Mesendoderm (in vitro differentiated cells): ENCODE data around the gene HMCN1.
"Not testable (repeated sequence)": the region's sequence is repeated elsewhere in the genome, so short reads cannot be mapped to it uniquely, and the experiment has no call there.

Source experiments
- DNase-seq: peaks from one replicate; pipeline ENCODE4 v3.0.0; 2013
- H2AK5ac ChIP-seq: 2 replicates; pipeline ENCODE4 v1.6.1; 2013; ENCODE audit warnings: low read length, inconsistent platforms
- H2BK120ac ChIP-seq: 2 replicates; pipeline ENCODE4 v1.6.1; 2013; ENCODE audit warnings: low read depth, mild to moderate bottlenecking, low read length, moderate library complexity, mixed read lengths
- H2BK15ac ChIP-seq: replicated peaks from 2 replicates; pipeline ENCODE4 v1.6.1; 2013; ENCODE audit warnings: low read depth, mild to moderate bottlenecking, moderate library complexity
- H2BK5ac ChIP-seq: 2 replicates; pipeline ENCODE4 v1.6.1; 2013; ENCODE audit warnings: low read length, inconsistent platforms
- H3K18ac ChIP-seq: 2 replicates; pipeline ENCODE4 v1.6.1; 2013; ENCODE audit warnings: mild to moderate bottlenecking, low read length, mixed read lengths
- H3K23ac ChIP-seq: one replicate; pipeline ENCODE4 v1.6.1; 2013; ENCODE audit warnings: low read length
- H3K27ac ChIP-seq: 2 replicates; pipeline ENCODE4 v1.5.1; 2013; ENCODE audit warnings: low read depth, mild to moderate bottlenecking, inconsistent platforms, low read length, moderate library complexity
- H3K27me3 ChIP-seq: 2 replicates; pipeline ENCODE4 v1.6.1; 2013; ENCODE audit warnings: low read length, control low read depth, mild to moderate bottlenecking, inconsistent platforms; ENCODE audit not compliant: insufficient read depth, poor library complexity
- H3K36me3 ChIP-seq: 2 replicates; pipeline ENCODE4 v1.6.1; 2013; ENCODE audit warnings: low read length, inconsistent platforms; ENCODE audit not compliant: control insufficient read depth, insufficient read depth
- H3K4ac ChIP-seq: one replicate; pipeline ENCODE4 v1.6.1; 2013; ENCODE audit warnings: low read depth, mild to moderate bottlenecking, low read length, moderate library complexity
- H3K4me1 ChIP-seq: 2 replicates; pipeline ENCODE4 v1.6.1; 2013; ENCODE audit warnings: low read depth, low read length, inconsistent platforms; ENCODE audit not compliant: control insufficient read depth
- H3K4me2 ChIP-seq: 2 replicates; pipeline ENCODE4 v1.6.1; 2013; ENCODE audit warnings: low read length
- H3K4me3 ChIP-seq: 2 replicates; pipeline ENCODE4 v1.5.1; 2013; ENCODE audit warnings: mild to moderate bottlenecking, low read length
- H3K56ac ChIP-seq: one replicate; pipeline ENCODE4 v1.6.1; 2013; ENCODE audit warnings: low read length
- H3K79me1 ChIP-seq: 2 replicates; pipeline ENCODE4 v1.6.1; 2013; ENCODE audit warnings: low read length, inconsistent platforms
- H3K79me2 ChIP-seq: 2 replicates; pipeline ENCODE4 v1.6.1; 2013; ENCODE audit warnings: mild to moderate bottlenecking, low read length; ENCODE audit not compliant: control insufficient read depth, insufficient read depth
- H3K9ac ChIP-seq: 2 replicates; pipeline ENCODE4 v1.6.1; 2013; ENCODE audit warnings: low read length, inconsistent platforms
- H4K5ac ChIP-seq: one replicate; pipeline ENCODE4 v1.6.1; 2013; ENCODE audit warnings: low read length
- H4K8ac ChIP-seq: one replicate; pipeline ENCODE4 v1.6.1; 2013; ENCODE audit warnings: low read depth, mild to moderate bottlenecking, control low read depth, low read length, moderate library complexity
- WGBS: extraction: QIAGEN DNeasy Blood & Tissue Kit; methylation state at CpG from one replicate; pipeline ENCODE4 v1.1.7; 2013; ENCODE audit warnings: low lambda C conversion rate, missing lambda C conversion rate; ENCODE audit not compliant: insufficient coverage; ENCODE audit errors: extremely low coverage; 5-methylcytosine and 5-hydroxymethylcytosine counted together

Gene HMCN1

GRCh38 chr1:185787238-185787637 is 53.0 kb downstream of the HMCN1 start:
- H3K27ac ChIP-seq: no peak overlapping the region
- H2AK5ac ChIP-seq: no peak overlapping the region
- no peaks in the 10 kb centered on the region for H3K79me2 ChIP-seq
- H3K18ac ChIP-seq: no peak overlapping the region
- H2BK5ac ChIP-seq: no peak overlapping the region
- no peaks in the 10 kb centered on the region for H3K27me3 ChIP-seq
- no peak overlapping the region for H3K56ac ChIP-seq
- no peak overlapping the region for H3K4ac ChIP-seq
- no CpG with 5 or more reads among the region's 2 CpGs for WGBS
- H3K9ac ChIP-seq: no peak overlapping the region
- no peaks in the 10 kb centered on the region for H3K79me1 ChIP-seq
- no peaks in the 10 kb centered on the region for H3K4me1 ChIP-seq
- no peak overlapping the region for H4K8ac ChIP-seq
- H3K23ac ChIP-seq: no peak overlapping the region
- H2BK15ac ChIP-seq: no peak overlapping the region
- no peak overlapping the region for H3K4me2 ChIP-seq
- DNase-seq: no peak
- no peak overlapping the region for H3K4me3 ChIP-seq
- no peak overlapping the region for H2BK120ac ChIP-seq
- H3K36me3 ChIP-seq: no peaks in the 10 kb centered on the region
- H4K5ac ChIP-seq: no peak overlapping the region

GRCh38 chr1:185788386-185788785 is 54.2 kb downstream of the HMCN1 start:
- Histone ChIP-seq H3K56ac (no peak overlapping the region), H4K5ac (no peak overlapping the region), H2BK15ac (no peak overlapping the region), H3K36me3 (no peaks in the 10 kb centered on the region), H3K4me2 (no peak overlapping the region), H2BK120ac (no peak overlapping the region), H2AK5ac (no peak overlapping the region), H3K27ac (no peak overlapping the region), H2BK5ac (no peak overlapping the region), H4K8ac (no peak overlapping the region), H3K4ac (no peak overlapping the region), H3K79me1 (no peaks in the 10 kb centered on the region), H3K79me2 (no peaks in the 10 kb centered on the region), H3K4me3 (no peak overlapping the region), H3K9ac (no peak overlapping the region), H3K23ac (no peak overlapping the region), H3K27me3 (no peaks in the 10 kb centered on the region), H3K4me1 (no peaks in the 10 kb centered on the region), H3K18ac (no peak overlapping the region)
- no peak for DNase-seq
- no CpG with 5 or more reads among the region's 3 CpGs for WGBS

GRCh38 chr1:185789501-185790193 is 55.5 kb downstream of the HMCN1 start:
- Histone ChIP-seq H2BK5ac (no peak overlapping the region), H2AK5ac (no peak overlapping the region), H3K36me3 (no peaks in the 10 kb centered on the region), H2BK15ac (no peak overlapping the region), H3K79me1 (no peaks in the 10 kb centered on the region), H3K9ac (no peak overlapping the region), H3K18ac (no peak overlapping the region), H3K4me3 (no peak overlapping the region), H2BK120ac (no peak overlapping the region), H3K23ac (no peak overlapping the region), H3K79me2 (no peaks in the 10 kb centered on the region), H4K5ac (no peak overlapping the region), H3K27ac (no peak overlapping the region), H3K4me1 (no peaks in the 10 kb centered on the region), H3K4me2 (no peak overlapping the region), H3K27me3 (no peaks in the 10 kb centered on the region), H4K8ac (no peak overlapping the region), H3K4ac (no peak overlapping the region), H3K56ac (no peak overlapping the region)
- peak; percentile 85 for DNase-seq
- no CpG with 5 or more reads among the region's 2 CpGs for WGBS

- no peak overlapping the region for H3K23ac ChIP-seq
- no peaks in the 10 kb centered on the region for H3K79me1 ChIP-seq
- no peak overlapping the region for H4K5ac ChIP-seq
- no peak overlapping the region for H3K4me3 ChIP-seq
- H3K27me3 ChIP-seq: no peaks in the 10 kb centered on the region
- H2AK5ac ChIP-seq: no peak overlapping the region
- 100% methylated on average over 1 of the region's 2 CpGs for WGBS
- no peaks in the 10 kb centered on the region for H3K79me2 ChIP-seq
- H3K4me1 ChIP-seq: no peaks in the 10 kb centered on the region
- no peak overlapping the region for H3K56ac ChIP-seq
- H2BK15ac ChIP-seq: no peak overlapping the region
- H3K9ac ChIP-seq: no peak overlapping the region
- H3K27ac ChIP-seq: no peak overlapping the region
- DNase-seq: peak; percentile 40
- H4K8ac ChIP-seq: no peak overlapping the region
- no peak overlapping the region for H3K18ac ChIP-seq
- no peak overlapping the region for H3K4ac ChIP-seq
- H2BK120ac ChIP-seq: no peak overlapping the region
- no peak overlapping the region for H3K4me2 ChIP-seq
- H2BK5ac ChIP-seq: no peak overlapping the region
- H3K36me3 ChIP-seq: no peaks in the 10 kb centered on the region
These were observed 56.1 kb downstream of the HMCN1 start for GRCh38 chr1:185790194-185790735.

GRCh38 chr1:185792040-185792439 is 57.8 kb downstream of the HMCN1 start:
- WGBS: no CpG with 5 or more reads among the region's 1 CpG
- no peaks in the 10 kb centered on the region for H3K79me1 ChIP-seq
- no peaks in the 10 kb centered on the region for H3K79me2 ChIP-seq
- no peak overlapping the region for H2AK5ac ChIP-seq
- no peaks in the 10 kb centered on the region for H3K4me1 ChIP-seq
- no peak for DNase-seq
- no peak overlapping the region for H2BK5ac ChIP-seq
- no peak overlapping the region for H3K4me2 ChIP-seq
- no peak overlapping the region for H3K4ac ChIP-seq
- H3K23ac ChIP-seq: no peak overlapping the region
- no peak overlapping the region for H3K9ac ChIP-seq
- no peak overlapping the region for H4K8ac ChIP-seq
- H2BK120ac ChIP-seq: no peak overlapping the region
- no peak overlapping the region for H3K56ac ChIP-seq
- H2BK15ac ChIP-seq: no peak overlapping the region
- no peak overlapping the region for H3K18ac ChIP-seq
- H3K27me3 ChIP-seq: no peaks in the 10 kb centered on the region
- H4K5ac ChIP-seq: no peak overlapping the region
- no peak overlapping the region for H3K27ac ChIP-seq
- no peak overlapping the region for H3K4me3 ChIP-seq
- no peaks in the 10 kb centered on the region for H3K36me3 ChIP-seq

GRCh38 chr1:185794495-185794894 is 60.3 kb downstream of the HMCN1 start:
- H3K4me3 ChIP-seq, H3K18ac ChIP-seq, H4K5ac ChIP-seq, H2BK15ac ChIP-seq, H2BK5ac ChIP-seq, H3K27me3 ChIP-seq, H3K4ac ChIP-seq, H2BK120ac ChIP-seq, H3K4me1 ChIP-seq, DNase-seq, H3K79me2 ChIP-seq, H3K27ac ChIP-seq, H4K8ac ChIP-seq, H3K23ac ChIP-seq, H2AK5ac ChIP-seq, H3K9ac ChIP-seq, H3K4me2 ChIP-seq, H3K36me3 ChIP-seq, H3K79me1 ChIP-seq, H3K56ac ChIP-seq: not testable (repeated sequence)
- WGBS: no CpG with 5 or more reads among the region's 2 CpGs
